Left renal pelvis (tissue), 4 donors: ENCODE measurements around the gene PAH. TPM values are rescaled to one million over a fixed set of nuclear protein-coding genes. Genes with fewer than 3 reads are reported as not detected.

Experiments used
- DNase-seq, 4 donors: peaks; one replicate each; pipeline ENCODE4 v3.0.0-alpha.2; 2013; ENCODE audit warnings: low read depth in 4 of 4, low spot score in 3 of 4
- polyA plus RNA-seq, 4 donors: library from polyadenylated mRNA; unstranded; fragments of 120-200 nt; gene quantifications; one replicate each; pipeline ENCODE4 v1.2.1, GENCODE V29; 2013; ENCODE audit not compliant: insufficient read length in 4 of 4

PAH gene
- 10 to 100 TPM in 3 of 4 donors, 1 to 10 TPM in 1; 5.0 to 77.3 (median 44.6) TPM for polyA plus RNA-seq

DNA sequence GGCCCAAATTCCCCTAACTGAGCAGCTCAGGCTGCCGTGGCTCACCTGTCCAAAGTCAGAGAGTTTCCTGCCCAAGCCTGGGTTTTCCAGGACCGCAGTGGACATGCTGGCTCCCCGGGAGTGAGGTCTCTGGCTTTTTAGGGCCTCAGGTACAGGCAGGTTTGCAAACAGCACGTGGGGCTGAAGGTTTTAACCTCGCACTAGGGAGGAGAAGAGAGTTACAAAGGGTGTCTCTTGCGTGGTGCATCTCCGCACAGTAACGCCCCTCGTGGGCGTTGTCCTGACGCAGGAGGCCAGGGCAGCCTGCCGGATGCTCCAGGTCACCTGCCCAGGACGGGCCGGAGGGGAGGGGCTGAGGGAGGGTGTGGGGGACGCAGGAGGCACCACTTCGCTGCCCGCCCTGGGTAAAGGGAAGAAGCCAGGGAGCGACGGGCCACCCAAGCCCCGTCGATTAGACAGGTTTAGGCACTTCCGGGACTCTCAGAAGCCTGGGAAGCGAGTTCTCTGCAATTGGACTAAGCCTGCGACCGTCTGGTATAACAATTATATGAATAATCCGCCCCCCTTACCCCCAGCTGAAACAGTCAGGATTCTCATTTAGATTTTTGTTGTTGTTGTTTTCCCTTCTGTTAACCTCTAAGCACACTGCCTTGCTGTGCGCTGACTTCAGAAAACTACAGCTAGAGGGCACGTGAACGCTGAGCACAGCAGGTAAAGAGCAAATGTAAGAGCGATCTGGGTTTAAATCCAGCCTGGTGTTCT, at the start of gene PAH:
Gene PAH (minus strand): TSS at position 219 of the 762 bp plus-strand sequence. CDS start 114 bp downstream, at position 105.
- DNase-seq = no peak

DNA sequence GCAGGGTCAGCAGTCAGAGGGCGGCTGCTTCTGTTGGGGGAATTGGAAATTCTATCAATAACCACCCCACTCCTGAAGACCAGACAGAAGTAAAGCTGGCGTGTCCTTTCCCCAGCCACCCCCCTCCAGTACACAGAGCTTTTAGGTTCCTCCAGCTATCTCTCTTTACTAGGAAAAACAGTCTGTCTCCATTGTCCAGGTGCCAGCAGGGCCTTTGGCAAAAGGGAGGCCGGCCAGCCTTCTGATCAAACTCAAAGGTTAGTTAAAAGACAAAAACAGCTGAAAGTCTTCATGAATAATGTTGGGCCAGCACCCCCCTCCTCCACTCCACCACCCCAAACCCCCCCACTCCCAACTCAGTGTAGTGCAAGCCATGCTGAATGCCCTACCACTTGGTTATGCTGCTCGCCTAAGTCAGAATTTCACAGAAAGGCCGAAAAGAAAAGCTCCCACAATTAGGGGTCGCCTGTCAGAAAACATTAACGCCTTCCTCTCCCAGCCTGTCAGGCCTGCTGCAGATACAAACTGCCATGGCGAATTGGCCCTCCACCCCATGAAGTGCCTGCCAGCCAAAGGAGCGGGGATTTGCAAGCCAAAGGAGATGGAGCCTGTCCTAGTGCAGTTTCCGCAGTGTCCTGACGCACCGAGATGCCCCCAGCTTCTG, 49.3 kb upstream of the PAH start:
- no peak for DNase-seq

DNA sequence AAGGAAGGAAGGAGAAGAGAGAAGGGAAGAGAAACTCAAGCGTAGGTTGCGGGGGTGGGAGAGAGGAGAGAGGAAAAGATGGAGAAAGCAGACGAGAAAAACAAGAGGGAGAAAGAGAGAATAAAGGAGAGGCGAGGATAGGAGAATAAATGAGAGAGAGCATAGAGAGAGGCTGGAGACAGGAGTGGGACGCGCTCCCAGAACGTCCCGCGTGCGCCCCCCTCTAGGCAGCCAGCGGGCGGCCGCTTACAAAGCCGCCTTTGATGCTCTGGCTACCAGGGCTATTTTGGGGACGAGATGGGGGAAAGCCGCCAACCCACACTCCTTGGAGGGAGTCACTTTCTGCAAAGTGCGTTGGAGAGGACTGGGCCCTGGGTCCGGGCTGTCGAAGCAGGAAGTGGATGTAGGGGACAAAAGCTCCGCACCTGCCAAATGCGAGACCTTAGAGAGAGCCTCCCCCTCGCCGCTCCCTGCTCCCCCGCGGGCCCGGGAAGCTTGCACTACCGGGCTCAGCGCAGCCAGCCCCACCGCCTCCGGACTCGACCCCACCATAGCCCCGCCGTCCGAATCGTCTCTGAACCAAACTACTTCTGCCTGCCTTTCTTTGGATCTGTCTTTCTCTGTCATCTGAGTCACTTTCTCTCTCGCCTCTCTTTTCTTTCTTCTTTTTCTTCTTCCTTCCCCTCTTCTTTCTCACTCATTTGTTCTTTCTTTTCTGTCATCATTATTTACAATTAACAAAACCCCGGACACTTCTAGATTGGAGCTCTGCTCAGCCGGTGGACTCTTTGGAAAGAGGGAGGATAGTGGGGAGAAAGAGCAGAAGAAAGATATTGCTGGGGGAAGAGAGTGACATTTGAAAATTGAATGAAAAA, 48.5 kb upstream of the PAH start:
- no peak for DNase-seq

DNA sequence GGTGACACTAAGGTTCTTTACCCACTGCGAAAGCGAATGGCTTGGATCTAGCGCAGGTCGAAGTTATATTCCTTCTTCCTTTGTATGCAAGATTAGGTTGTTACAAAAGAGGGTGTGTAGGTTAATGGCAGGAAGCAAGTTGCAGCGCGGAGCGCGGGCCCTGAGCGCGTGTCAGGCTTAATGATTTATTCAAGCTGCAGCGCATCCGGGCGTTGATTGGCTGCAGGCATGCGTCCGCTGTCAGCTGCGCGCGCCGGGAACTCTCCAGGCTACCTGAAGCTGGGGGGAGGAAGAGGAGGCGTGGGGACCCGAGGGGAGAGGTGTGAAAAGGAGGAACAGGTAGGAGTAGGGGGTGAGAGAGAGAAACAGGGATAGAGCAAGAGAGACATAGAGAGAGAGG, 47.8 kb upstream of the PAH start:
- no peak for DNase-seq

DNA sequence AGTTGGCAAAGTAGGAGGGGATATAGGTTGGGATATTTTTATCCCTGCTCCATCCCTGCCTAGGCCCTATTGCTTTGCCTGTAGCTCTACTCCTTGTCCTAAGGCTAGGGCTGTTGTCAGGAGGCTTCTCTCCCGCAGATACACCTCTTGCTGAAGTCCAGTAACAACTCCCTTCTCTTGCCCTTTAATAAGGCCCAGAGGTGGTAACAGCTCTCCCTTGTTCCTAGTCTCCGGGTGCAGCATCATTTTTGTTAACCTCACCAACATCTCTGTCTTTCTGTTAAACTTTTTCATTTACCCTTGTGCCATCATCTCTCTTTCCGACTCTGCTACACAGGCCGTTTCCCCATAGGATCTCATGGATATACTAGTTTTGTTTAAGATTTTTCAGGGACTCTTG, 46.8 kb upstream of the PAH start:
- DNase-seq = no peak

DNA sequence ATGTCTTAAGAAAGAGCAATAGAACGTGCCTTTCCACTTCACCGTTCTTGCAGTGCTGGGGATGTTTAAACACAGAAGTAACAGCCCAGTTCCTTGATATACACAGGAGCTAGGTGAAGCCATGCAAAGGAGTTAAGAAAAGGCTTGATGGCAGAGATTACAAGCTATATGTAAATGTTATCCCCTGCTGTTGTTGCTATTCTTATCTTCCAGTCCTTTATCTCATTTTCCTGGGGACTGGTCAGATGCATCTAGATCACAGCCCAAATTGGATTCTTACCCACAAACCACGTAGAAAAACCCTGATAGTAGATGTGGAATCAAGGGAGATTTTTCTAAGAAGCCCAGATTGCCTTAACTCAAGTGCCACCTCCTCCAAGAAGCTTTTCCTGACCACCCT, 45.9 kb upstream of the PAH start:
- DNase-seq = no peak

DNA sequence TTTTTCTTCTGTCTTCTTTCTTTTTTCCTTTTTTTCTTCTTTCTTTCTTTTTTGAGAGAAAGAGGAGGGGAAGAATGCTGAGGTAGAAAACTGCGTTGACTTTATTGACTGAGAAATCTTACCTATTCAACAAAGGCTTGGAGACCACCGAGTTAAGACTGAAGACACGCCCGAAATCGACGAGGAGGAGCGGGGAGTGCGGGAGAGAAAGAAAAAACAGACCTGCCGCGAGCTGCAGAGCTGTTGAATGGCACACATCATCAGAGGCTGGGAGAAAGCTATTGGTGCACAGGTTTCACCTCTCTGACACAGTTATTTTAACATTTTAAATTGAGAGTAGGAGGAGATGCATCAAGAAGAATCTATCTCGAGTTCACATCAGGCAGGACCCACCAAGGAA, 45.5 kb upstream of the PAH start:
- no peak for DNase-seq

DNA sequence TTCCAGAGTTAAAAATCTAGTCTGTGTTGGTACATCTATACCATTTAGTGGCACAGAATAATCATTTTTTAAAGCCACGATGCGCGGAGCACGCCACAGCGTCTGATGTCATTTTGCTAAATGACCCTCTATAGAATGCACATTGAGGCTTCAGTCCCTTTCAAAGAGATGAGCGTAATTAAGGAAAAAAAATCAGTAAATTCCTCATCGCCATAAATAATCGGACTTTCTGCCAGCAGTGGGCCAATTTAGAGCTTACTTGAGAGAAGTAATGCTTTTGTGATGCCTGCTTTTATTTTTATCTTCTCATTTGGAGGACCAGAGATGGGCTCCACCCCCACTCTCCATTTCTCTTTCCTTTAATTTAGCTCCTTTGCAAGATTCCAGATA, 44.4 kb upstream of the PAH start:
- DNase-seq = no peak

DNA sequence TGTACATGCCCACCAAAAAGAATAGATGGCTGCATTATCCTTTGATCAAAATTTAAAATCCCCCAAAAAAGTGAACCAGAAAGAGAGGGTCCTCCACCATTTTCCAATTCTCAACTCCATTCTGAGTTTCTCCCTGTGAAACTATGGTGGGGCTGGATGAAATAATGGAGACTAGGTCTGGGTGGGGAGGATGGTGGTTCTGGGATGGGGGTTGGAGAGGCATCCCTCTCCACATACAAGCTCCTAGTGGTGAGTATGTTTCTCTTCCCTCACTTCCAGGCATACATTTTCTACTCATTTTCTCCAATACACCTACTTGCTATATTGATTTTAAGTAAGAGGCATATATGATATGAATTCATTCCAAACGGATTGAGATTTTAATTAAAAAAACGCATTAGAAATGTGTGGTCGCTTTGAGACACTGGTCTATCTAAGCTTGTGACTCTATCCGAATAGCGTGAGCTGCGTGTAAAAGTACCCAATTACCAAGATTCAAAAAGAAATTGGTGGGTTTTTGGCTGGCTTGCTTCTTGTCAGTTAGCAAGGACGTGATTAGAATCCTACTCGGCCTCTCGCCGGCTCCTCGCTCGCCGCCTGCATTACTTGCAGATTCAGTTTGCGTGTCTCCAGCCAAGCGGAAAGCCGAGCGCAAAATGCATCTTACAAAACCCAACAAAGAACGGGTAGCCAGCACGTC, 43.9 kb upstream of the PAH start:
- DNase-seq = no peak

DNA sequence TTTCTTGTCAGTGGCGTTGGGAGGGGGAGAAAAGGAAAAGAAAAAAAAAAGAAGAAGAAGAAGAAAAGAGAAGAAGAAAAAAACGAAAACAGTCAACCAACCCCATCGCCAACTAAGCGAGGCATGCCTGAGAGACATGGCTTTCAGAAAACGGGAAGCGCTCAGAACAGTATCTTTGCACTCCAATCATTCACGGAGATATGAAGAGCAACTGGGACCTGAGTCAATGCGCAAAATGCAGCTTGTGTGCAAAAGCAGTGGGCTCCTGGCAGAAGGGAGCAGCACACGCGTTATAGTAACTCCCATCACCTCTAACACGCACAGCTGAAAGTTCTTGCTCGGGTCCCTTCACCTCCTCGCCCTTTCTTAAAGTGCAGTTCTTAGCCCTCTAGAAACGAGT, 42.3 kb upstream of the PAH start:
- no peak for DNase-seq

DNA sequence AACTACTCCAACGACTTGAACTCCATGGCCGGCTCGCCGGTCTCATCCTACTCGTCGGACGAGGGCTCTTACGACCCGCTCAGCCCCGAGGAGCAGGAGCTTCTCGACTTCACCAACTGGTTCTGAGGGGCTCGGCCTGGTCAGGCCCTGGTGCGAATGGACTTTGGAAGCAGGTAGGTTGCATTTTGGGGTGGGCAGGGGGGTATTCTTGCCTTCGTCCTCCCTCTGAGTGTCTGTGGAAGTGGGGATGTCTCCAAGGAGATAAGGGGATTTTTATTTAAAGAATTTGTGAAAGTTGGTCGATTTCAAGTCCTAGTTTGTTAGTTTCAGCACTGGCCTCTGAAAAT, 41.8 kb upstream of the PAH start:
- DNase-seq = no peak

DNA sequence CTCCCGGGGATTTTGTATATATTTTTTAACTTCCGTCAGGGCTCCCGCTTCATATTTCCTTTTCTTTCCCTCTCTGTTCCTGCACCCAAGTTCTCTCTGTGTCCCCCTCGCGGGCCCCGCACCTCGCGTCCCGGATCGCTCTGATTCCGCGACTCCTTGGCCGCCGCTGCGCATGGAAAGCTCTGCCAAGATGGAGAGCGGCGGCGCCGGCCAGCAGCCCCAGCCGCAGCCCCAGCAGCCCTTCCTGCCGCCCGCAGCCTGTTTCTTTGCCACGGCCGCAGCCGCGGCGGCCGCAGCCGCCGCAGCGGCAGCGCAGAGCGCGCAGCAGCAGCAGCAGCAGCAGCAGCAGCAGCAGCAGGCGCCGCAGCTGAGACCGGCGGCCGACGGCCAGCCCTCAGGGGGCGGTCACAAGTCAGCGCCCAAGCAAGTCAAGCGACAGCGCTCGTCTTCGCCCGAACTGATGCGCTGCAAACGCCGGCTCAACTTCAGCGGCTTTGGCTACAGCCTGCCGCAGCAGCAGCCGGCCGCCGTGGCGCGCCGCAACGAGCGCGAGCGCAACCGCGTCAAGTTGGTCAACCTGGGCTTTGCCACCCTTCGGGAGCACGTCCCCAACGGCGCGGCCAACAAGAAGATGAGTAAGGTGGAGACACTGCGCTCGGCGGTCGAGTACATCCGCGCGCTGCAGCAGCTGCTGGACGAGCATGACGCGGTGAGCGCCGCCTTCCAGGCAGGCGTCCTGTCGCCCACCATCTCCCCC, 41.2 kb upstream of the PAH start:
- no peak for DNase-seq

DNA sequence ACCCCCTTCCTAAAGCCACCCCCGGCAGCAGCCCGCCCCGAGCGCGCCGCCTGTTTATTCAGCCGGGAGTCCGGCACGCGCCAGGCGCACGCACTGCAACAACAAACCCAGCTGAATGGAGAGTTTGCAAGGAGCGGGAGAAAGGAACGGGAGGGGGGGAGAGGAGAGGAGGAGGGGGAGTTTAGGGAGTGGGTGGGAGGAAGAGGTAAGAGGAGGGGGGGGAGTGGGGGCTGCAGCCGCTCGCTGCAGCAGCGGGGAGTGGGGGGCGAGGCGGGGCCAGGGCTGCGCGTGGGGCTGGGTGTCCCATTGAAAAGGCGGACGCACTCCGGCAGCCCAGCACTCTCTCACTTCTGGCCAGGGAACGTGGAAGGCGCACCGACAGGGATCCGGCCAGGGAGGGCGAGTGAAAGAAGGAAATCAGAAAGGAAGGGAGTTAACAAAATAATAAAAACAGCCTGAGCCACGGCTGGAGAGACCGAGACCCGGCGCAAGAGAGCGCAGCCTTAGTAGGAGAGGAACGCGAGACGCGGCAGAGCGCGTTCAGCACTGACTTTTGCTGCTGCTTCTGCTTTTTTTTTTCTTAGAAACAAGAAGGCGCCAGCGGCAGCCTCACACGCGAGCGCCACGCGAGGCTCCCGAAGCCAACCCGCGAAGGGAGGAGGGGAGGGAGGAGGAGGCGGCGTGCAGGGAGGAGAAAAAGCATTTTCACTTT, 40.5 kb upstream of the PAH start, which contains the start of gene ASCL1:
Gene ASCL1 (plus strand): TSS at position 336 of the 712 bp plus-strand sequence. CDS start 571 bp downstream, outside the sequence.
- no peak for DNase-seq

DNA sequence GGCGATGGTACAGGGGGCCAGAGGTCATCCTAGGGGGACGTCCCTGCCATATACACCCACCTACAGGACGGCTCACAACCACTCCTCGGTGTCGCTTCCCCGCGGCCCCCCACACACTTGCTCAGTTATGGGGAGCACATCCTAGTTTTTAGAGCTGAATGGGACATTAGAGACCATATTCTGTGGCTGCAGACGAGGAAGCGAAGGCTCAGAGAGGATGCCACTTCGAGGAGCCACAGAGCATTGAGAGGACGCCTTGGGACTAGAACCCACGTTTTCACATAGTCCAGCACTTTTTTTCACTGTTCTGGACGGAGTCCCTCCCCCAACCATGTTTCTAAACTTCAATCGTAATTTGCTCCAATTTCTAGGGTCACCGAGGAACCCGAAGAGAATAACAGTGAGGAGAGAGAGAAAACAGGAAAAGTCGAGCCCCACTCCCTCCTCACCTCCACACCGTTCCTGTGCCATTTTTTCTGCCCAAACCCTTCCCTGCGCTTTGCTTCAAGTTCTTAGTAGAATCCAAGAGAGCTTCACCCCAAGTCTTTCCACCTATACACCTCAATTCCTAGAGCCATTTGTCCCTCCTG, 39.8 kb upstream of the PAH start:
- DNase-seq = no peak

DNA sequence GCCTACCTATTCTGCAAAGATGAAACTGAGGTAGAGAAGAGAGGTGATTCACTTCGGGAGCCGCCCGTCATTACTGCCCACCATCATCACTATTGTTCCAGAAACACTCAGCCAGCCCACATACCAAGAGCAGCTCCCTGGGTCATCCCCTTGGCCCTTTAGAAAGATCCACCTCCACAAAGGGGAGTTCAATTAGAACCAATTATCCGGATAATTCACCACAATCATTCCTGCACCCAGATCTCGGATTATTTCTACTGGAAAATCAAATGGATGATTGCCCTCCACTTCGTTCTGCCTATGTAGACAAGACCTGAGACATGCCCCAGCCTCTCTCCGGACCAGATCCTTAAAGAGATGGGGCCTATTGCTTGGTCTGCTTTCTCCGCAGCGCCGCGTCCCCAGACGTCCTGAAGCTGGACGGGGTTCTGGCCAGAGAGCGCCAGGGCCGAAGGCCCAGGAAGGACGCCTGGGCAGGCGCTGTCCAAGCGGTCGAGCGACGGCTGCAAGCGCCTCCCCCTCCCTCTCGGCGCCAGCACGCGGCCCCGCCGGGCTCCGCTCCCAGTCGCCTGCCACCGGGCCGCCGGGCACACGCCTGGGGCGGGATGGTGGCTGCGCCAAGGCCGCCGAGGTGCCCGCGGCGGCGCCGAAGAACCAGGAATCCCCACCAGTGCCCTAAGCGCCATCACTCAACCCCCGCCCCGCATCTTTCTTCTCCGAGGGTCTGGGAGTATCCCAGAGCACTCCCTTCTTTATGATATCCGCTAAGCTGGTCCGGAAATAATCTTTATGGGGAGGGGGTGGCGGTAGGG, 39.1 kb upstream of the PAH start:
- DNase-seq = no peak

DNA sequence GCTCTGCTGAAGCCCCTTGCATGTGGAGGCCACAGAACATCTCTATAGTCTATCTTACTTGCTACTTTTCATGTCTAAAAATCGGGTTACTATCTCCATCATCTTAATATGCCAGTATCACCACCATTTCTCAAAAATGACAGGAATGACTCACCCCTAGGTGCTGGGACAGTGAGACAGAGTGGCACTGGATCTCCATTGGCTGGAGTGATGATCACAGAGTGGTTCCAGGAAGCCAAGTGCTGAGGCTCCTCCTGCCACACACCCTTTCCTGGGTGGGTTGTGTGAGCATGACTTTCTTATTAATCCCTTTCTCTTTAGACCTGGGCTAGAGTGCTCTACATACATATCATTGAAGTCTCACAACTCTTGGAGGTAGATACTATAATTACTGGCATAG, 37.1 kb upstream of the PAH start:
- no peak for DNase-seq

DNA sequence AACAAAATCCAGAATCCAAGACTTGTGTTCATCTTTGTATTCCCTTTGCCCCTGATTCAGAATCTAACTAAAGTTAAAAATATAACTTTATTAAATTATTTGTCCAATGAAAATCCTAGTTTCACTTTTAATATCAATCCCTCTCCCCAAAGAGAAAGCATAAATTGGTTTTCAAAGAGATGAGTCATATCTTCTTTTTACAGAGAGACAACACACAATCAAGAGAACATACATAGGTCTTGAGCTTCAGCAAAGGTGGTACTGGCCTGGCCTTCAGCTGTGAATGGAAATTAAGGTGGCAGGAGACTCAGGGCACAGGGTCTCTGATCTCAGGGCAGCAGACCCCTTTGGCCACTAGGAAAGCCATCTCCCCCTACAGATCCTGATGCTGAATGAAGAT, 36.2 kb upstream of the PAH start:
- DNase-seq = no peak

DNA sequence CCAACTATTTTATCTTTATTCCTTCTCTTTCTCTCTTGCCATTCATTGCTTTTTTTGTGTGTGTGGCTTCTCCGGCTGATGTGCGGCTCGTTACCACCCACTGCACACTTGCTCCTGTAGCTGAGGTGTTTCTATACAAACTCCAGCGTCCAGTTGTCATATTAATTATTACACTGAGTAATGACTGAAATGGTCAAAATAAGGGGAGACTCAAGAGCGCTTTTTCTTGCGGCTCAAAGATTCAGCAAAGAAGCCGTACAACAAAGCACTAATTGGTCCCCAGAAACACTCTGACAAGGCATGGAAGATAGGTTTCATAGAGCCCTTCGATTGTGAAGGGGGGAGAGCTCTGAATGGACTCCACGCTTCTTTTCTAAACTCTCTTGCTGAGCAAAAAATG, 34.8 kb upstream of the PAH start:
- no peak for DNase-seq
